Muscle layer of duodenum (tissue), 2 donors: ENCODE measurements around the gene FEZF2.

Experiments
- H3K27ac ChIP-seq: one replicate; pipeline ENCODE4 v1.7.0; 2013; ENCODE audit warnings: mild to moderate bottlenecking, low read length
- H3K27me3 ChIP-seq: one replicate; pipeline ENCODE4 v1.7.0; 2013; ENCODE audit warnings: low read depth, mild to moderate bottlenecking, control low read depth, low read length
- H3K36me3 ChIP-seq, 2 donors: one replicate each; pipeline ENCODE4 v1.7.0; 2013; ENCODE audit warnings: low read length in 2 of 2, control low read depth in 1 of 2, mild to moderate bottlenecking in 1 of 2; ENCODE audit not compliant: insufficient read depth in 2 of 2, control insufficient read depth in 1 of 2
- H3K4me1 ChIP-seq, 2 donors: one replicate each; pipeline ENCODE4 v1.7.0; 2013; ENCODE audit warnings: low read length in 2 of 2, mild to moderate bottlenecking in 2 of 2, control low read depth in 1 of 2, moderate library complexity in 1 of 2; ENCODE audit not compliant: insufficient read depth in 2 of 2, control insufficient read depth in 1 of 2
- H3K4me3 ChIP-seq, 2 donors: one replicate each; pipeline ENCODE4 v1.7.0; 2013; ENCODE audit warnings: low read length in 2 of 2, low read depth in 1 of 2, mild to moderate bottlenecking in 1 of 2
- H3K9me3 ChIP-seq, 2 donors: one replicate each; pipeline ENCODE4 v1.7.0; 2013; ENCODE audit warnings: low read length in 2 of 2, control low read depth in 1 of 2, mild to moderate bottlenecking in 1 of 2; ENCODE audit not compliant: control insufficient read depth in 1 of 2
- donor health status: healthy.

FEZF2 gene

GRCh38 chr3:62363275-62363674 is 10.1 kb downstream of the FEZF2 start:
- Histone ChIP-seq H3K4me3 (no peak overlapping the region), H3K9me3 (no peaks in the 10 kb centered on the region), H3K27me3 (peaks cover 23% of the 10 kb centered on the region), H3K27ac (no peak overlapping the region), H3K4me1 (peaks cover 0 to 7% of the 10 kb centered on the region in 2 donors), H3K36me3 (no peaks in the 10 kb centered on the region)

GRCh38 chr3:62361824-62362223 is 11.5 kb downstream of the FEZF2 start:
- no peak overlapping the region for H3K4me3 ChIP-seq
- H3K27ac ChIP-seq, result no peak overlapping the region
- no peaks in the 10 kb centered on the region for H3K4me1 ChIP-seq
- H3K9me3 ChIP-seq, result no peaks in the 10 kb centered on the region
- H3K36me3 ChIP-seq, result no peaks in the 10 kb centered on the region
- H3K27me3 ChIP-seq, result peaks cover 10% of the 10 kb centered on the region

GRCh38 chr3:62361261-62361660 is 12.1 kb downstream of the FEZF2 start:
- Histone ChIP-seq H3K9me3 (no peaks in the 10 kb centered on the region), H3K4me3 (no peak overlapping the region), H3K4me1 (no peaks in the 10 kb centered on the region), H3K27me3 (peaks cover 4% of the 10 kb centered on the region), H3K36me3 (no peaks in the 10 kb centered on the region), H3K27ac (no peak overlapping the region)

GRCh38 chr3:62359531-62359930 is 13.8 kb downstream of the FEZF2 start:
- Histone ChIP-seq H3K27ac (no peak overlapping the region), H3K4me1 (no peaks in the 10 kb centered on the region), H3K4me3 (no peak overlapping the region), H3K36me3 (no peaks in the 10 kb centered on the region), H3K9me3 (no peaks in the 10 kb centered on the region), H3K27me3 (no peaks in the 10 kb centered on the region)

GRCh38 chr3:62356356-62356755 is 17.0 kb downstream of the FEZF2 start:
- Histone ChIP-seq H3K27ac (no peak overlapping the region), H3K4me1 (no peaks in the 10 kb centered on the region), H3K27me3 (no peaks in the 10 kb centered on the region), H3K9me3 (no peaks in the 10 kb centered on the region), H3K36me3 (no peaks in the 10 kb centered on the region), H3K4me3 (no peak overlapping the region)

- H3K27me3 ChIP-seq, result no peaks in the 10 kb centered on the region
Observed at GRCh38 chr3:62355703-62356102, 17.6 kb downstream of the FEZF2 start.

GRCh38 chr3:62343755-62344154 is 29.6 kb downstream of the FEZF2 start:
- Histone ChIP-seq H3K27ac (no peak overlapping the region), H3K4me3 (no peak overlapping the region), H3K9me3 (no peaks in the 10 kb centered on the region), H3K36me3 (no peaks in the 10 kb centered on the region), H3K27me3 (no peaks in the 10 kb centered on the region), H3K4me1 (no peaks in the 10 kb centered on the region)

More at GRCh38 chr3:62355703-62356102, 17.6 kb downstream of the FEZF2 start:
- no peaks in the 10 kb centered on the region for H3K4me1 ChIP-seq
- H3K36me3 ChIP-seq, result no peaks in the 10 kb centered on the region
- no peaks in the 10 kb centered on the region for H3K9me3 ChIP-seq
- no peak overlapping the region for H3K27ac ChIP-seq
- H3K4me3 ChIP-seq, result no peak overlapping the region

GRCh38 chr3:62335196-62335595 is 38.2 kb downstream of the FEZF2 start:
- Histone ChIP-seq H3K9me3 (no peaks in the 10 kb centered on the region), H3K4me3 (no peak overlapping the region), H3K4me1 (no peaks in the 10 kb centered on the region), H3K36me3 (no peaks in the 10 kb centered on the region), H3K27ac (no peak overlapping the region), H3K27me3 (no peaks in the 10 kb centered on the region)

GRCh38 chr3:62332835-62333244 is 40.5 kb downstream of the FEZF2 start:
- no peaks in the 10 kb centered on the region for H3K36me3 ChIP-seq
- no peak overlapping the region for H3K27ac ChIP-seq
- no peaks in the 10 kb centered on the region for H3K9me3 ChIP-seq
- H3K4me1 ChIP-seq, result no peaks in the 10 kb centered on the region
- H3K27me3 ChIP-seq, result no peaks in the 10 kb centered on the region
- no peak overlapping the region for H3K4me3 ChIP-seq

- Histone ChIP-seq H3K27me3 (no peaks in the 10 kb centered on the region), H3K27ac (no peak overlapping the region), H3K4me1 (no peaks in the 10 kb centered on the region), H3K9me3 (no peaks in the 10 kb centered on the region), H3K4me3 (no peak overlapping the region), H3K36me3 (no peaks in the 10 kb centered on the region)
Observed at GRCh38 chr3:62332017-62332416, 41.3 kb downstream of the FEZF2 start.

- Histone ChIP-seq H3K27ac (no peak overlapping the region), H3K9me3 (no peaks in the 10 kb centered on the region), H3K36me3 (no peaks in the 10 kb centered on the region), H3K27me3 (no peaks in the 10 kb centered on the region), H3K4me1 (no peaks in the 10 kb centered on the region), H3K4me3 (no peak overlapping the region)
Observed at GRCh38 chr3:62329971-62330370, 43.4 kb downstream of the FEZF2 start.

GRCh38 chr3:62325896-62326295 is 47.5 kb downstream of the FEZF2 start:
- Histone ChIP-seq H3K36me3 (peaks cover 0 to 16% of the 10 kb centered on the region in 2 donors), H3K9me3 (no peaks in the 10 kb centered on the region), H3K4me1 (no peaks in the 10 kb centered on the region), H3K4me3 (no peak overlapping the region), H3K27me3 (no peaks in the 10 kb centered on the region), H3K27ac (no peak overlapping the region)
